ENCODE results near the gene SCO2. TPM values are rescaled to one million over a fixed set of nuclear protein-coding genes. Genes with fewer than 3 reads are reported as not detected.

SCO2 gene
- total RNA-seq, 4 donors from 2014 or later, result 1.5 to 10.7 (median 8.3) TPM

GRCh38 chr22:50562523-50563412 lies 37.4 kb upstream of the SCO2 start, which contains the start of gene SYCE3:
Gene SYCE3, minus strand, starts transcription at chr22:50562919. Its CDS starts 6,514 bp downstream, at chr22:50556405.
- no peak for TF ChIP-seq CTCF (IDR thresholded peaks at IDR 0.05; ENCODE audit: low read depth)

- TF ChIP-seq CTCF (IDR thresholded peaks at IDR 0.05; ENCODE audit: low read depth), result no peak
These were observed 36.3 kb upstream of the SCO2 start for GRCh38 chr22:50561401-50562358.

GRCh38 chr22:50560034-50560433 lies 34.6 kb upstream of the SCO2 start:
- TF ChIP-seq CTCF (IDR thresholded peaks at IDR 0.05; ENCODE audit: low read depth), result no peak

- TF ChIP-seq CTCF (IDR thresholded peaks at IDR 0.05; ENCODE audit: low read depth), result no peak
These were observed 31.3 kb upstream of the SCO2 start for GRCh38 chr22:50556703-50557102.

- no peak for TF ChIP-seq CTCF (IDR thresholded peaks at IDR 0.05; ENCODE audit: low read depth)
These were observed 27.9 kb upstream of the SCO2 start for GRCh38 chr22:50553310-50553709.

GRCh38 chr22:50551160-50551752 lies 25.9 kb upstream of the SCO2 start:
- no peak for TF ChIP-seq CTCF (IDR thresholded peaks at IDR 0.05; ENCODE audit: low read depth)

Data from subcutaneous adipose tissue (tissue), 4 donors.